B cell (primary cell): ENCODE data around the gene NAXE.

Experiments
- EZH2 ChIP-seq: IDR thresholded peaks from 2 replicates; pipeline ENCODE4 v1.6.1; 2012; ENCODE audit warnings: borderline replicate concordance, low read depth, mild to moderate bottlenecking, moderate library complexity, low read length; ENCODE audit not compliant: insufficient read depth, poor library complexity, severe bottlenecking
- TF ChIP-seq, protein P1 (sequence below): fragments of 200-600 bp; IDR thresholded peaks from one replicate; pipeline ENCODE4 v1.8.0; 2022; ENCODE audit warnings: antibody characterized with exemption, mild to moderate bottlenecking

- TF ChIP-seq, protein P1, sequence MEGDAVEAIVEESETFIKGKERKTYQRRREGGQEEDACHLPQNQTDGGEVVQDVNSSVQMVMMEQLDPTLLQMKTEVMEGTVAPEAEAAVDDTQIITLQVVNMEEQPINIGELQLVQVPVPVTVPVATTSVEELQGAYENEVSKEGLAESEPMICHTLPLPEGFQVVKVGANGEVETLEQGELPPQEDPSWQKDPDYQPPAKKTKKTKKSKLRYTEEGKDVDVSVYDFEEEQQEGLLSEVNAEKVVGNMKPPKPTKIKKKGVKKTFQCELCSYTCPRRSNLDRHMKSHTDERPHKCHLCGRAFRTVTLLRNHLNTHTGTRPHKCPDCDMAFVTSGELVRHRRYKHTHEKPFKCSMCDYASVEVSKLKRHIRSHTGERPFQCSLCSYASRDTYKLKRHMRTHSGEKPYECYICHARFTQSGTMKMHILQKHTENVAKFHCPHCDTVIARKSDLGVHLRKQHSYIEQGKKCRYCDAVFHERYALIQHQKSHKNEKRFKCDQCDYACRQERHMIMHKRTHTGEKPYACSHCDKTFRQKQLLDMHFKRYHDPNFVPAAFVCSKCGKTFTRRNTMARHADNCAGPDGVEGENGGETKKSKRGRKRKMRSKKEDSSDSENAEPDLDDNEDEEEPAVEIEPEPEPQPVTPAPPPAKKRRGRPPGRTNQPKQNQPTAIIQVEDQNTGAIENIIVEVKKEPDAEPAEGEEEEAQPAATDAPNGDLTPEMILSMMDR, result no peak
- TF ChIP-seq EZH2, result no peak
Measured at GRCh38 chr1:156547982-156548381, 43.6 kb upstream of the NAXE start.
